ENCODE results near the gene STOML3. TPM values are rescaled to one million over a fixed set of nuclear protein-coding genes. Genes with fewer than 3 reads are reported as not detected.
A peak's percentile ranks its signal among the peaks of the same experiment; 100 is the strongest.

Gene STOML3
- under 1 TPM; 0.12 to 0.25 TPM for total RNA-seq
- long read RNA-seq, result 0 reads

GRCh38 chr13:38990693-38991092 is at the start of gene STOML3:
Gene STOML3, minus strand, starts transcription at chr13:38990831. Its CDS starts 110 bp downstream, at chr13:38990721.
- intact Hi-C loops (cut with DNase I, micrococcal nuclease), result no loop called here
- DNase-seq (no peak), ATAC-seq (no peak)

GRCh38 chr13:39040206-39040605 is 49.6 kb upstream of the STOML3 start:
- intact Hi-C loops (cut with DNase I, micrococcal nuclease), result no loop called here
- DNase-seq, result no peak

GRCh38 chr13:39039041-39039440 is 48.4 kb upstream of the STOML3 start:
- intact Hi-C loops (cut with DNase I, micrococcal nuclease), result no loop called here
- no peak for DNase-seq
- no peak for ATAC-seq

More at GRCh38 chr13:39040206-39040605, 49.6 kb upstream of the STOML3 start:
- ATAC-seq, result no peak

- intact Hi-C loops (cut with DNase I, micrococcal nuclease), result no loop called here
- DNase-seq (peak in 1 of 2 donors; percentile 53), ATAC-seq (peak; percentile 36)
These were observed 48.0 kb upstream of the STOML3 start for GRCh38 chr13:39038569-39039030.

GRCh38 chr13:39037880-39038568 is 47.4 kb upstream of the STOML3 start, which contains the start of the genes NHLRC3 and PROSER1:
Gene NHLRC3, plus strand, starts transcription at chr13:39038456. Its CDS starts 184 bp downstream, at chr13:39038640.
Gene PROSER1, minus strand, starts transcription at chr13:39038089. Its CDS starts 847 bp downstream, at chr13:39037242.
- intact Hi-C loops (cut with DNase I, micrococcal nuclease), result no loop called here
- DNase-seq (peak; percentile 91 to 95), ATAC-seq (peak; percentile 86)

- intact Hi-C loops (cut with DNase I, micrococcal nuclease), result no loop called here
- ATAC-seq (peak; percentile 63), DNase-seq (no peak)
These were observed 46.8 kb upstream of the STOML3 start for GRCh38 chr13:39037410-39037879.

GRCh38 chr13:39036212-39036611 is 45.6 kb upstream of the STOML3 start:
- intact Hi-C loops (cut with DNase I, micrococcal nuclease), result no loop called here
- DNase-seq (no peak), ATAC-seq (no peak)

GRCh38 chr13:39035799-39036198 is 45.2 kb upstream of the STOML3 start:
- intact Hi-C loops (cut with DNase I, micrococcal nuclease), result no loop called here
- ATAC-seq, result no peak
- DNase-seq, result no peak

GRCh38 chr13:39035204-39035603 is 44.6 kb upstream of the STOML3 start:
- ATAC-seq, result no peak
- no peak for DNase-seq
- intact Hi-C loops (cut with DNase I, micrococcal nuclease), result no loop called here

- intact Hi-C loops (cut with DNase I, micrococcal nuclease), result no loop called here
- no peak for DNase-seq
These were observed 43.5 kb upstream of the STOML3 start for GRCh38 chr13:39034085-39034484.

GRCh38 chr13:39032150-39032549 is 41.5 kb upstream of the STOML3 start:
- no peak for DNase-seq
- intact Hi-C loops (cut with DNase I, micrococcal nuclease), result no loop called here
- no peak for ATAC-seq

More at GRCh38 chr13:39034085-39034484, 43.5 kb upstream of the STOML3 start:
- no peak for ATAC-seq

- ATAC-seq (peak; percentile 84), DNase-seq (no peak)
- intact Hi-C loops (cut with DNase I, micrococcal nuclease), result no loop called here
These were observed 34.8 kb upstream of the STOML3 start for GRCh38 chr13:39025433-39025839.

GRCh38 chr13:39023761-39024160 is 33.1 kb upstream of the STOML3 start:
- ATAC-seq (peak; percentile 72), DNase-seq (peak; percentile 29 to 62)
- intact Hi-C loops (cut with DNase I, micrococcal nuclease), result no loop called here

GRCh38 chr13:39023316-39023715 is 32.7 kb upstream of the STOML3 start:
- DNase-seq (no peak), ATAC-seq (peak; percentile 37)
- intact Hi-C loops (cut with DNase I, micrococcal nuclease), result no loop called here

- DNase-seq (no peak), ATAC-seq (no peak)
- intact Hi-C loops (cut with DNase I, micrococcal nuclease), result no loop called here
These were observed 30.3 kb upstream of the STOML3 start for GRCh38 chr13:39020853-39021462.

- intact Hi-C loops (cut with DNase I, micrococcal nuclease), result no loop called here
- peak; percentile 52 for ATAC-seq
- no peak for DNase-seq
These were observed 26.2 kb upstream of the STOML3 start for GRCh38 chr13:39016787-39017186.

- intact Hi-C loops (cut with DNase I, micrococcal nuclease), result no loop called here
- ATAC-seq (peak; percentile 24), DNase-seq (no peak)
These were observed 25.5 kb upstream of the STOML3 start for GRCh38 chr13:39016087-39016486.

GRCh38 chr13:39013462-39013861 is 22.8 kb upstream of the STOML3 start:
- ATAC-seq (no peak), DNase-seq (no peak)
- intact Hi-C loops (cut with DNase I, micrococcal nuclease), result no loop called here

GRCh38 chr13:39012608-39013007 is 22.0 kb upstream of the STOML3 start:
- ATAC-seq, result peak; percentile 50
- intact Hi-C loops (cut with DNase I, micrococcal nuclease), result no loop called here
- DNase-seq, result no peak

All from left colon (tissue), 2 donors.